ENCODE data around the gene BBS9. TPM values are rescaled to one million over a fixed set of nuclear protein-coding genes. Genes with fewer than 3 reads are reported as not detected.

The BBS9 gene
- total RNA-seq, 1 experiment from 2014 or later, result 4.7 TPM

- BruUV-seq (replicated peaks), result no TSS peak
- DNase-seq, result no peak
- no peaks in the 10 kb centered on the region for H3K9me3 Mint-ChIP-seq (ENCODE audit: unreplicated experiment)
- no peaks in the 10 kb centered on the region for H3K36me3 Mint-ChIP-seq (ENCODE audit: insufficient read depth, unreplicated experiment)
- H3K4me3 ChIP-seq (ENCODE audit: low read depth, low read length), result no peak overlapping the region
- CTCF ChIA-PET, result no interaction called here
- H3K4me3 Mint-ChIP-seq (ENCODE audit: unreplicated experiment), result no peak overlapping the region
- no peak overlapping the region for H3K27ac Mint-ChIP-seq (ENCODE audit: unreplicated experiment)
- POLR2A ChIA-PET, result no interaction called here
- H3K4me1 Mint-ChIP-seq (ENCODE audit: low read depth, unreplicated experiment), result no peaks in the 10 kb centered on the region
- no peak for TF ChIP-seq CTCF (IDR thresholded peaks at IDR 0.05; ENCODE audit: insufficient read depth in 1 of 2, low read depth in 1 of 2, low read length in 1 of 2, severe bottlenecking in 1 of 2, unreplicated experiment in 1 of 2)
- H3K27me3 Mint-ChIP-seq (ENCODE audit: insufficient read depth, unreplicated experiment), result peaks cover 2% of the 10 kb centered on the region
- intact Hi-C loops (cut with micrococcal nuclease; ENCODE audit: unreplicated experiment), result no loop called here
- no peaks in the 10 kb centered on the region for H3K9me3 ChIP-seq
- no peaks in the 10 kb centered on the region for H3K27me3 ChIP-seq (replicated peaks; ENCODE audit: control insufficient read depth, insufficient read depth, low read length)
- H3K36me3 ChIP-seq (ENCODE audit: control insufficient read depth, insufficient read depth, low read length), result no peaks in the 10 kb centered on the region
- no peaks in the 10 kb centered on the region for H3K4me1 ChIP-seq
Observed at GRCh38 chr7:33578166-33578565, 448.8 kb downstream of the BBS9 start.

- no peak for TF ChIP-seq CTCF (IDR thresholded peaks at IDR 0.05; ENCODE audit: insufficient read depth in 1 of 2, low read depth in 1 of 2, low read length in 1 of 2, severe bottlenecking in 1 of 2, unreplicated experiment in 1 of 2)
- Histone ChIP-seq H3K4me3 (ENCODE audit: low read depth, low read length) (no peak overlapping the region), H3K36me3 (ENCODE audit: control insufficient read depth, insufficient read depth, low read length) (no peaks in the 10 kb centered on the region), H3K9me3 (no peaks in the 10 kb centered on the region), H3K27me3 (replicated peaks; ENCODE audit: control insufficient read depth, insufficient read depth, low read length) (no peaks in the 10 kb centered on the region), H3K4me1 (no peaks in the 10 kb centered on the region)
- BruUV-seq (replicated peaks), result no TSS peak
- no peaks in the 10 kb centered on the region for H3K4me1 Mint-ChIP-seq (ENCODE audit: low read depth, unreplicated experiment)
- H3K27me3 Mint-ChIP-seq (ENCODE audit: insufficient read depth, unreplicated experiment), result no peaks in the 10 kb centered on the region
- H3K36me3 Mint-ChIP-seq (ENCODE audit: insufficient read depth, unreplicated experiment), result no peaks in the 10 kb centered on the region
- intact Hi-C loops (cut with micrococcal nuclease; ENCODE audit: unreplicated experiment), result no loop called here
- H3K27ac Mint-ChIP-seq (ENCODE audit: unreplicated experiment), result no peak overlapping the region
- ChIA-PET POLR2A (no interaction called here), CTCF (no interaction called here)
- no peaks in the 10 kb centered on the region for H3K9me3 Mint-ChIP-seq (ENCODE audit: unreplicated experiment)
- no peak for DNase-seq
- H3K4me3 Mint-ChIP-seq (ENCODE audit: unreplicated experiment), result no peak overlapping the region
Observed at GRCh38 chr7:33578881-33579672, 449.7 kb downstream of the BBS9 start.

- Histone ChIP-seq H3K36me3 (ENCODE audit: control insufficient read depth, insufficient read depth, low read length) (no peaks in the 10 kb centered on the region), H3K9me3 (no peaks in the 10 kb centered on the region), H3K4me1 (no peaks in the 10 kb centered on the region), H3K27me3 (replicated peaks; ENCODE audit: control insufficient read depth, insufficient read depth, low read length) (no peaks in the 10 kb centered on the region), H3K4me3 (ENCODE audit: low read depth, low read length) (no peak overlapping the region)
- H3K27me3 Mint-ChIP-seq (ENCODE audit: insufficient read depth, unreplicated experiment), result no peaks in the 10 kb centered on the region
- TF ChIP-seq CTCF (IDR thresholded peaks at IDR 0.05; ENCODE audit: insufficient read depth in 1 of 2, low read depth in 1 of 2, low read length in 1 of 2, severe bottlenecking in 1 of 2, unreplicated experiment in 1 of 2), result no peak
- CTCF ChIA-PET, result no interaction called here
- POLR2A ChIA-PET, result no interaction called here
- DNase-seq, result no peak
- H3K9me3 Mint-ChIP-seq (ENCODE audit: unreplicated experiment), result no peaks in the 10 kb centered on the region
- no peak overlapping the region for H3K4me3 Mint-ChIP-seq (ENCODE audit: unreplicated experiment)
- intact Hi-C loops (cut with micrococcal nuclease; ENCODE audit: unreplicated experiment), result no loop called here
- no peaks in the 10 kb centered on the region for H3K36me3 Mint-ChIP-seq (ENCODE audit: insufficient read depth, unreplicated experiment)
- H3K27ac Mint-ChIP-seq (ENCODE audit: unreplicated experiment), result no peak overlapping the region
- BruUV-seq (replicated peaks), result no TSS peak
- no peaks in the 10 kb centered on the region for H3K4me1 Mint-ChIP-seq (ENCODE audit: low read depth, unreplicated experiment)
Observed at GRCh38 chr7:33579673-33579960, 450.3 kb downstream of the BBS9 start.
